ENCODE measurements around the gene DGCR8. TPM values are rescaled to one million over a fixed set of nuclear protein-coding genes. Genes with fewer than 3 reads are reported as not detected.
"Not testable (repeated sequence)": the region's sequence is repeated elsewhere in the genome, so short reads cannot be mapped to it uniquely, and the experiment has no call there.

DGCR8 gene
- total and polyA plus RNA-seq, 5 donors from 2014 or later, result 2.7 to 41.1 (median 5.1) TPM

- H3K27ac Mint-ChIP-seq, result no peak overlapping the region
- no peaks in the 10 kb centered on the region for H3K9me3 ChIP-seq (ENCODE audit: control insufficient read depth in 2 of 2, low read length in 2 of 2)
- H3K4me3 Mint-ChIP-seq, result no peak overlapping the region
- H3K4me1 Mint-ChIP-seq, result peaks cover 0 to 3% (median 0%) of the 10 kb centered on the region in 4 donors
- H3K9me3 Mint-ChIP-seq, result no peaks in the 10 kb centered on the region
- no peaks in the 10 kb centered on the region for H3K36me3 ChIP-seq (ENCODE audit: control insufficient read depth, insufficient read depth, low read length)
- H3K27ac ChIP-seq (ENCODE audit: insufficient read depth, low read length, poor library complexity, severe bottlenecking), result no peak overlapping the region
- peaks cover 3% of the 10 kb centered on the region for H3K4me1 ChIP-seq (ENCODE audit: control insufficient read depth, insufficient read depth, low read length, poor library complexity, severe bottlenecking)
- H3K4me3 ChIP-seq (ENCODE audit: low read depth, low read length), result no peak overlapping the region
- no peak for DNase-seq
- H3K27me3 ChIP-seq (ENCODE audit: control insufficient read depth, insufficient read depth, low read length), result no peaks in the 10 kb centered on the region
- no peaks in the 10 kb centered on the region for H3K36me3 Mint-ChIP-seq
- peaks cover 9% of the 10 kb centered on the region for H3K27me3 Mint-ChIP-seq
- ATAC-seq (ENCODE audit: low read depth in 2 of 2), result no peak
These were observed 79.0 kb downstream of the DGCR8 start for GRCh38 chr22:20159076-20159475.

DNA sequence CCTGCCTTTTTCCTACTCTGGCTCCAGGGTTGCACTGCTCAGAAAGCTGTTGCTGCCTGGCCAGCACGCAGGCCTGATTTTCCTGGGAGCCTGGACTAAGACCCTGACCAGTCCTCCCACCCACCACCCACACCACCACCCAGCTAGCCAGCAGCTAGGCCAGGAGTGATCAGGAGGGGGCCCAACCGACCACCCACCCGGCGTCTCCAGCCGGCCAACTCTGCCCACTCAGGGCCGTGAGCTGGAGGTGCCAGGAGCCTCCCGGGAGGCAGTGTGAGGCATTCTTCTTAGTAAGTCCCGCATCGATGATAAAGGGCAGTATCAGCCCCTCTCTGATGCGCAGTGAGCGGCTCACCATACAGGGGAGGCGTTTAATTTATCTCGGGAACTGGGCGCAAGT, 79.5 kb downstream of the DGCR8 start:
- H3K36me3 ChIP-seq (ENCODE audit: control insufficient read depth, insufficient read depth, low read length); H3K27me3 Mint-ChIP-seq; H3K4me1 ChIP-seq (ENCODE audit: control insufficient read depth, insufficient read depth, low read length, poor library complexity, severe bottlenecking); H3K27me3 ChIP-seq (ENCODE audit: control insufficient read depth, insufficient read depth, low read length); DNase-seq; H3K9me3 Mint-ChIP-seq; H3K9me3 ChIP-seq (ENCODE audit: control insufficient read depth in 2 of 2, low read length in 2 of 2); ATAC-seq (ENCODE audit: low read depth in 2 of 2); H3K27ac ChIP-seq (ENCODE audit: insufficient read depth, low read length, poor library complexity, severe bottlenecking); H3K4me3 ChIP-seq (ENCODE audit: low read depth, low read length); H3K36me3 Mint-ChIP-seq; H3K4me1 Mint-ChIP-seq: not testable (repeated sequence)
- Mint-ChIP-seq H3K27ac (peak overlapping the region in 1 of 3 donors; percentile 56), H3K4me3 (peak overlapping the region in 1 of 4 donors; percentile 75)

DNA sequence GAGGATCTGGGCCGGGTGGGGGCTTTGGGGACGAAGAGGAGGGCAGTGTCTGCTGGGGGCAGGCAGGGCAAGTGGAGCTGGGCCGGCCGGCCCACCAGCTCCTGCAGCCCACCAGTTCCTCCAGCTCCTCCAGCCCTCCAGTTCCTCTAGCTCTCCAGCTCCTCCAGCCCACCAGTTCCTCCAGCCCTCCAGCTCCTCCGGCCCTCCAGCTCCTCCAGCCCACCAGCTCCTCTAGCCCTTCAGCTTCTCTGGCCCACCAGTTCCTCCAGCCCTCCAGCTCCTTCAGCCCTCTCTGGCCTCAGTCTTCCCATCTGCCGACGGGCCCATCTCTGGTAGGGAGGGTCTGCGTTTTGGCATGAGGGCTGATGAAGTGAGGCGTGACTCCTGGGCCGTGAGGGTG, 80.0 kb downstream of the DGCR8 start:
- H3K9me3 Mint-ChIP-seq, result no peaks in the 10 kb centered on the region
- H3K27me3 ChIP-seq (ENCODE audit: control insufficient read depth, insufficient read depth, low read length), result no peaks in the 10 kb centered on the region
- peaks cover 0 to 3% (median 0%) of the 10 kb centered on the region in 4 donors for H3K4me1 Mint-ChIP-seq
- no peaks in the 10 kb centered on the region for H3K36me3 ChIP-seq (ENCODE audit: control insufficient read depth, insufficient read depth, low read length)
- H3K27ac Mint-ChIP-seq, result no peak overlapping the region
- H3K4me3 Mint-ChIP-seq, result no peak overlapping the region
- ATAC-seq (ENCODE audit: low read depth in 2 of 2) (no peak), DNase-seq (no peak)
- peaks cover 9% of the 10 kb centered on the region for H3K27me3 Mint-ChIP-seq
- H3K27ac ChIP-seq (ENCODE audit: insufficient read depth, low read length, poor library complexity, severe bottlenecking), result no peak overlapping the region
- H3K4me1 ChIP-seq (ENCODE audit: control insufficient read depth, insufficient read depth, low read length, poor library complexity, severe bottlenecking), result peaks cover 3% of the 10 kb centered on the region
- no peak overlapping the region for H3K4me3 ChIP-seq (ENCODE audit: low read depth, low read length)
- no peaks in the 10 kb centered on the region for H3K9me3 ChIP-seq (ENCODE audit: control insufficient read depth in 2 of 2, low read length in 2 of 2)
- H3K36me3 Mint-ChIP-seq, result no peaks in the 10 kb centered on the region

Other genes starting within 250 kb of the DGCR8 start
- gene GNB1L, start 225.4 kb upstream of the DGCR8 start, total RNA-seq, result 8.2 TPM
- gene GNB1L, start 225.4 kb upstream of the DGCR8 start, polyA plus RNA-seq, result 10 to 100 TPM; 13.3 to 29.8 (median 19.7) TPM
- 18.8 TPM for gene RTL10, start 225.4 kb upstream of the DGCR8 start, total RNA-seq
- gene RTL10, start 225.4 kb upstream of the DGCR8 start, polyA plus RNA-seq, result 10 to 100 TPM in 2 of 4 donors, 1 to 10 TPM in 2; 7.5 to 12.6 (median 10.9) TPM
- 27.3 TPM for gene COMT, start 138.5 kb upstream of the DGCR8 start, total RNA-seq
- gene COMT, start 138.5 kb upstream of the DGCR8 start, polyA plus RNA-seq, result 100 to 1,000 TPM in 1 of 4 donors, 10 to 100 TPM in 3; 89.2 to 106 (median 94.5) TPM
- 25.7 TPM for gene TXNRD2, start 138.4 kb upstream of the DGCR8 start, total RNA-seq
- gene TXNRD2, start 138.4 kb upstream of the DGCR8 start, polyA plus RNA-seq, result 10 to 100 TPM; 11.3 to 12.4 (median 11.7) TPM
- gene ARVCF, start 63.4 kb upstream of the DGCR8 start, total RNA-seq, result 2.7 TPM
- gene ARVCF, start 63.4 kb upstream of the DGCR8 start, polyA plus RNA-seq, result under 1 TPM in 3 of 4 donors, not detected in 1; 0.39 to 0.52 (median 0.41) TPM
- gene TANGO2, start 59.1 kb upstream of the DGCR8 start, total RNA-seq, result 43.0 TPM
- gene TANGO2, start 59.1 kb upstream of the DGCR8 start, polyA plus RNA-seq, result 10 to 100 TPM; 39.5 to 48.4 (median 45.0) TPM
- 67.2 TPM for gene RANBP1, start 35.9 kb downstream of the DGCR8 start, total RNA-seq
- 10 to 100 TPM; 80.7 to 93.9 (median 90.2) TPM for gene RANBP1, start 35.9 kb downstream of the DGCR8 start, polyA plus RNA-seq
- gene TRMT2A, start 37.0 kb downstream of the DGCR8 start, total RNA-seq, result 75.2 TPM
- gene TRMT2A, start 37.0 kb downstream of the DGCR8 start, polyA plus RNA-seq, result 10 to 100 TPM; 24.5 to 30.2 (median 28.1) TPM
- 76.7 TPM for gene ZDHHC8, start 51.6 kb downstream of the DGCR8 start, total RNA-seq
- 1 to 10 TPM; 1.2 to 4.3 (median 1.6) TPM for gene ZDHHC8, start 51.6 kb downstream of the DGCR8 start, polyA plus RNA-seq
- 0.44 TPM for gene CCDC188, start 70.8 kb downstream of the DGCR8 start, total RNA-seq
- not detected for gene CCDC188, start 70.8 kb downstream of the DGCR8 start, polyA plus RNA-seq
- 1.3 TPM for gene RTN4R, start 188.1 kb downstream of the DGCR8 start, total RNA-seq
- 1 to 10 TPM; 1.2 to 3.3 (median 1.9) TPM for gene RTN4R, start 188.1 kb downstream of the DGCR8 start, polyA plus RNA-seq
- gene DGCR6L, start 239.8 kb downstream of the DGCR8 start, total RNA-seq, result 28.7 TPM
- 100 to 1,000 TPM; 106 to 123 (median 114) TPM for gene DGCR6L, start 239.8 kb downstream of the DGCR8 start, polyA plus RNA-seq